CD4-positive, alpha-beta T cell treated with Interleukin-4 for 4 hours (primary cell): ENCODE data around the gene C10orf90.
A peak's percentile ranks its signal among the peaks of the same experiment; 100 is the strongest.

Experiments used
- DNase-seq: peaks from one replicate; pipeline ENCODE4 v3.0.0-alpha.2; 2020

The C10orf90 gene

GRCh38 chr10:126671402-126671975, 996 bp upstream of the C10orf90 start:
- DNase-seq = no peak

DNA sequence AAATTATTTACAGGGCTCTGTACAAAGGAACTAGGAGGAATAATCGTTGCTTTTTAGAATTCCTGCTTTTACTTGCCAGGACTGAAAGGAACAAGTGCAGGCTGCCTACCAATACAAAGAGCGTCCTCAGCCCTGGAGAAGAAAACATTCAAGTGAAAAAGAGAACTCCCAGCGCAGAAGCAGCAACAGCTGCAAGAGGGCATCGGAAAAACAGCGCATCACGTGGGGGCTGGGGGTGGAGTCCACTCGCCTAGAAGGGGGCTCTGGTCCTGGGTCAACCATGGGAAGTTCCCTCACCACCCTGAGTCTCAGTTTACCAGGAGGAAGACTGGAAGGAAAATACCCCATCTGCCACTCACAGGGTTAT, 385 bp upstream of the C10orf90 start:
- no peak for DNase-seq

DNA sequence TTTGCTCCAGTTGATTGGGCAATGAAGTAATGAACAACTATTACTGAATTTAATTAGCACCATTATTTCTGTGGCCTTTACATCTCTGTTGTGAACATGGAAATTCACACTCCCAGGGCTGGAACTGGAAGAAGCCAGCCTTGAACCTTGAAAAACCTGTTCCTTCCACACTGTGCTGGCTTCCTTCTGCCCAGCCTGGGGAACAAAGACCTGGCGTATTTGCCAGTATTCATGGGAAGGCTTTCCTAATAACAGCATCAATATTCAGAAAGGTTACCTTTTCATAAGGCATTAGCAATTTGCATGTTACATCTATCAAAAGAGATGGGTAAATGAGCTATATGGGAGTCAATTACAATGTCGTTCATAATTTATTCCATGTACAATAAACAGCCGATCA, 1.3 kb downstream of the C10orf90 start:
- DNase-seq = no peak

DNA sequence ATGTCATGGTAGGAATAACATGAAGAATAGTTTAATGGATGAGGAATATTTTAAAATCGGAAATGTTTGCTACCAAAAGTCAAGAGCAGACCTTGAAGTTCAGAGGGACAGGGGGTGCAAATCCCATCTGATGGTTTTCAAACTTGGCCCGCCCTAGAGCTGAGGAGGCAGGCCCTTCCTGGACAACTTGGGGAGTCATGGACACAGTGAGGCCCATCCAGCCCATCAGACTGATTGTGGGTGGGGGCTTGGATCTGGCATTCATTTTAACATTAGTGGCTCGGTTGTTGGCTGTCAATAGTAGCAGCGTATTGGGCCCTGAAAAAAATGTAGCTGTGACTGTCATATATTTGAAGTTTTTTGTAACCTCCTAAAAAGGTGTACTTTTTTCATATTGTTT, 2.0 kb downstream of the C10orf90 start:
- DNase-seq = no peak

GRCh38 chr10:126667568-126667967, 2.9 kb downstream of the C10orf90 start:
- DNase-seq = no peak

DNA sequence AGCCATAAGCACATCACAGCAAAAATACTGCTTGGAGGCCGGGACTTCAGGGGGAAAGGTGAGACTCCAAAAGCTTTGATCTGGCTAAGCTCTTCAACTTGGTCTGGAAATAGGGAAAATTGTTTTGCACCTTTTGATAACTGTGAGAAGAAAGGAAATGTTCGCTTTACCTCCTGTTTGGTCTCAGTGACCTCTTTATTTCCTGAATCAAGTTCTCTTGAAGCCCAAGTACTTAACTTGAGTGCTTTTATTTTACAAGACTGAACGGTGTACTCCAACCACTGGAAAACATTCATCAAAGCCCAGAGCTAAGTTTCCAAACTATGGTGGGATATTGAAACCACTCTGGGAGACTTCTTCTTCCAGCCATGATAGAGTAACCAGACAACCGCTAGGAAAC, 5.3 kb downstream of the C10orf90 start:
- DNase-seq = no peak

DNA sequence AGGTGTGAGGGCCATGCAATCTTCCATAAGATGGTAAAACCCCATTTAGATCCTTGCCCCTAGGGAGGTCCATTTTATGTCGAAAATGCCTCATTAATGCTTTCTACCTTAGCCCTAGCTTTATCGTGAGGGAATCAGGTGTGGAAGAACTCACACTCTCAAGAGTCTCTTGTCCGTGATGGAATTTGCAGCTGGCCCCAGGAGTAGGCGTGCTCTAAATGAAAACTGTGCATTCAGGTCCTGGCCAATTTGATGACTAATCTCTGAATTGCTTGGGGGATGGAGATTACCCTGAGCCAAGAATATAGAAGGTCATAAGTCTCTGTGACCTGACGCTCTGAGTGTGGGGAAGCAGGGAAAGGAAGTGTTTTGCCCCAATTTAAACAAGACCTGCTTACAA, 6.6 kb downstream of the C10orf90 start:
- no peak for DNase-seq

- peak; percentile 3 for DNase-seq
Observed at GRCh38 chr10:126663328-126663727, 7.2 kb downstream of the C10orf90 start.

GRCh38 chr10:126661841-126662515, 8.5 kb downstream of the C10orf90 start:
- DNase-seq = no peak

GRCh38 chr10:126661356-126661755, 9.1 kb downstream of the C10orf90 start:
- no peak for DNase-seq

GRCh38 chr10:126659750-126660149, 10.7 kb downstream of the C10orf90 start:
- no peak for DNase-seq

DNA sequence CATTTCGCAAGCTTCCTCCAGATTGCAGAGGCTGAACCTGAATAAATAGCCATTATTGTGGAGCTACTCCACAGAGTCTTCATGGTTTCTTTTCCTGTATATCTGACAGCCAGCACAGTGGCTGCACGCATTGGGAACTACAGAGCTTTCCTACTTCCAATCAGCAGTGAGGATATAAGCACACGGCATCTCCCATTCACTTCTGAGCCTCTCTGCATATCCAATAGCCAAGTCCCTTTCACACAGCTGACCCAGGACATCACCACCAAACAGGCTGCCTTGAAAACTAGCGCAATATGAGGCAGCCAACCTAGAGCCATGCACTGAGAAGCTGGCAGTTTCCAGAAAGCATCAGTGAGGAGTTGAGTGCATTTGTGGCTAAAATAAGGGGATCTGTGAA, 11.6 kb downstream of the C10orf90 start:
- DNase-seq = no peak

DNA sequence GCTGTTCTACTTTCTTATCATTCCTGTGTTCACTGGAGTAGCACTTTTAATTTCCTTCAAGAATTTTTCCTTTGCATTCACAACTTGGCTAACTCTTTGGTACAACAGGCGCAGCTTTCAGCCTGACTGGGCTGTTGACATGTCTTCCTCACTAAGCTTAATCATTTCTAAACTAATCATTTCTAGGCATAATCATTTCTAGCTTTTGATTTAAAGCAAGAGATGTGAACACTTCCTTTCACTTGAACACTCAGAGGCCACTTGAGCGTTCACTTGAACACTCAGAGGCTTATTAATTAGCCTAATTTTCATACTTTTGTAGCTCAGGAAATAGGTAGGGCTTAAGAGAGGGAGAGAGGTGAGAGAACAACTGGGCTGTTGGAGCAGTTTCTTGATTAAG, 15.9 kb downstream of the C10orf90 start:
- DNase-seq = no peak

GRCh38 chr10:126651467-126651866, 19.0 kb downstream of the C10orf90 start:
- DNase-seq = no peak

- DNase-seq = no peak
Observed at GRCh38 chr10:126650161-126650560, 20.3 kb downstream of the C10orf90 start.

DNA sequence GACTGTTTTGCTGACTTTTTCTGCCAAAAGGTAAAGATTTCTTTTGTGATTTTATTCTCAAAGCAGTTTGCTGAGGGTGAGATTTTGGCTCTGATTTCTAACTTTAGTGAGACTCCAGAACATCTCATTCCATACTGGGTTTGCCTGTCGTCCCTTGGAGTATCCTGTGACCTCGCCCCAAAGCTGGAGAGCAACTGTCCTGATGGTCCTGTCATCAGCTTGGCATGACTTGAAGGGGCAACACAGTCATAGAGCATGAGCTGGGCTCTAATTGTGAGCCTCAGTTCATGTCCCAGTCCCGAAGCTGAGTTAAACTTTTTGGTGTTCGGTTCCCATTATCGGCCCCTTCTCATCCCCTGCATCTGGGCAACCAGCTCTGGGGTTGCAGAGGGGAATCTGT, 23.4 kb downstream of the C10orf90 start:
- no peak for DNase-seq

GRCh38 chr10:126646110-126646509, 24.4 kb downstream of the C10orf90 start:
- no peak for DNase-seq

DNA sequence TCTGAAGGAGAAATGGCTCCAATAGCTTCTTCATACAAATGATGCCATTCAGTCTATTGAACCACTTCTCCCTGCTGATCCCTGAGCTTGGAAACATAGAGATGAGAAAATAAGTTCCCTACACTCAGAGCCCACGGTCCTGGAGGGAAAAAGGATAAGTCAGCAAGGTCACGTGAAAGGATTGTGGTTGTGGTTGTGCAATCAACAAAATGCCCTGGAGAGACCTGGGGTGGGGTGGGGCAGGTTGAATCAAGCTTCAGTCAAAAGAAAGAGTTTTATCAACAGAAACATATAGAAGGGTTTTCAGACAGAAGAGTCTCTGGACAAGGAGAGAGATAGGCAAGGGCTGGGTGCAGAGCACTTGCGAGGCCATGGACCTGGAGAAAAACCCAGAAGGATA, 30.1 kb downstream of the C10orf90 start:
- no peak for DNase-seq

GRCh38 chr10:126639084-126639483, 31.4 kb downstream of the C10orf90 start:
- no peak for DNase-seq

- no peak for DNase-seq
Observed at GRCh38 chr10:126638542-126638941, 32.0 kb downstream of the C10orf90 start.

DNA sequence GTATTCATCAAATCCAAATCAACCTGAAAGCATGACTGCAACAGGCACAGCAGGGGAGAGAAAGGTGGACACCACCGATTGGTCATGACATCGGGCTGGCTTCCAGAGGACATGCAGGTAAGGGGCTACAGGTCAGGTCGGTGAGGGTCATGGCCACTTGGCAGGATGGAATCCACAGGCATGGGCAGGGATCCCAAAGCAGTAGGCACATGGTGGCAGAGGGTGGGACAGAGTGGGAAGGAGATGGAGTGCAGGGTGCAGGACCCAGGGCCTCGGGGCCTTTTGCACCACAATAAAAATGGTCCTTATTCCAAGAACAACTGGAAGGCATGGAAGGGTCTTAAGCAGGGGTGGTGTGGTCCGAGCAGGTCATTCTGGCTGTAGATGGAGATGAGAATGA, 33.0 kb downstream of the C10orf90 start:
- no peak for DNase-seq

- DNase-seq = no peak
Observed at GRCh38 chr10:126634911-126635310, 35.6 kb downstream of the C10orf90 start.

- DNase-seq = no peak
Observed at GRCh38 chr10:126634347-126634746, 36.1 kb downstream of the C10orf90 start.

GRCh38 chr10:126632705-126633104, 37.8 kb downstream of the C10orf90 start:
- DNase-seq = no peak

GRCh38 chr10:126629925-126630624, 40.4 kb downstream of the C10orf90 start:
- no peak for DNase-seq
